ENCODE data around the gene RPS21.

Gene RPS21

GRCh38 chr20:62354031-62354808 is 32.7 kb upstream of the RPS21 start:
- DNase-seq = no peak

DNA sequence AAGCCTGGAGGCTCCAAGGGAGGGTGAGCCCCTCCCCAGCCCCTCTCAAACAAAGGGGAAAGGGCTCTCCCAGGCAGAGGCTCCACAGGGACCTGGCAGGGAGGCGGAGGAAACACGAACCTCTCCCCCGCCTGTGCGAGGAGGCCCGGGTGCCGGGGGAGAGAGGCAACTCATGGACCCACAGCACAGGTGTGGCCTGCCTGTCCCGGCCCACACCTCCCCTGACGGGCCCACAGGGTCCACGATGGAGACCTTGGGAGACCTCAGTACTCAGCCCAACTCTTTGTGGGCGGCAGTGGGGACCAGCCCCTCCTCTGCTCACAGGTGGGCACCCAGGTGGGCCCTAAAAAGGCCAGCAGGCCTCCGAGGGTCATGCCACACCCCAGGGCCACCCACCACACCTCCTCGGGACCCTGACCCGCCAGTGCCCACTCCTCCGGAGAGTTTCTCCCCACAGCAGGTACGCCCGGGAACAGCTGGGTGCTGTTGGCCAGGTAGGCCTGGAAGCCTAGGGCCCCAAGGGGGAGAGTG is 32.0 kb upstream of the RPS21 start:
- DNase-seq = no peak

- DNase-seq = no peak
These were observed 31.4 kb upstream of the RPS21 start for GRCh38 chr20:62355516-62355877.

- no peak for DNase-seq
These were observed 30.9 kb upstream of the RPS21 start for GRCh38 chr20:62355878-62356588.

GRCh38 chr20:62356589-62357186 is 30.2 kb upstream of the RPS21 start:
- DNase-seq = no peak

DNA sequence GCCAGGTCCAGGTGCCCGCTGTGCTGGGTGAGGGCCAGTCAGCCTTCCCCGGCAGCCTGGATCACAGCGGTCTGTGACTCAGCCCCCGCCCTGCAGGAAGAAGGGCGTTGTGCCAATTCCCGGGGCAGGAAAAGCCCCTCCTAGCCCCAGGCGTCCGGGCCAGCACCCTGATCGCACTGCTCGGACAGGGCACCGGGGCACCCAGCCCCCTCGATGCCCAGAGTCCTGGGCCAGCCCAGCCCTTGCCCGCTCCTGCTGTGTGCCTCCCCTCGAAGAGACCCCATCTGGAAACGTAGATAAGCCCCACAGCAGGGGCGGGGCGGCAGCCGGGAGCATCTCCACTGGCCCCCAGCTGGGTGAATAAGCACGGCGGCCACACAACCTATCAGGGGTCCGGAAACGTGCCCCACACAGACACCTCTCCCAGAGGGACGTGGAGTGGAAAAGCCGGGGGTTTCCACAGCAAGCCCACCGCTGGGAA is 29.7 kb upstream of the RPS21 start:
- DNase-seq = no peak

DNA sequence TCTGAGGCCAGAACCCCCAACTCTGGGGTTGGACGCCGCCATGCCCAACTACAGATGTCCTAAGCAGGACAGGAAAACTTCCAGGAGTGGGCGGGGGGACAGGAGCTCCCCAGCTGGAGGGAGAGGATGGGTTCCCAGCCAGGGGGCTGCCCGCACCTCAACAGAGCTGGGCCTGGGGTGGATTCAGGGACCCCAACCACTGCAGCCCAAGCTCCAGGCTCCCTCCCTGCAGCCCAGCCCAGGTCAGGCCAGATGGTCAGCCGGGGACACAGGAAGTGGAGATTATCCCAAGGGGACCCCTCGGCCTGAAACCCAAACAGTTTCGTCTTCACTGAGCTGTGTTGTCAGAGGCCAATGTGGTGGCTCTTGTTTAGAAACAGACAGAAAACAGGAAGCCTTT is 29.2 kb upstream of the RPS21 start:
- no peak for DNase-seq

DNA sequence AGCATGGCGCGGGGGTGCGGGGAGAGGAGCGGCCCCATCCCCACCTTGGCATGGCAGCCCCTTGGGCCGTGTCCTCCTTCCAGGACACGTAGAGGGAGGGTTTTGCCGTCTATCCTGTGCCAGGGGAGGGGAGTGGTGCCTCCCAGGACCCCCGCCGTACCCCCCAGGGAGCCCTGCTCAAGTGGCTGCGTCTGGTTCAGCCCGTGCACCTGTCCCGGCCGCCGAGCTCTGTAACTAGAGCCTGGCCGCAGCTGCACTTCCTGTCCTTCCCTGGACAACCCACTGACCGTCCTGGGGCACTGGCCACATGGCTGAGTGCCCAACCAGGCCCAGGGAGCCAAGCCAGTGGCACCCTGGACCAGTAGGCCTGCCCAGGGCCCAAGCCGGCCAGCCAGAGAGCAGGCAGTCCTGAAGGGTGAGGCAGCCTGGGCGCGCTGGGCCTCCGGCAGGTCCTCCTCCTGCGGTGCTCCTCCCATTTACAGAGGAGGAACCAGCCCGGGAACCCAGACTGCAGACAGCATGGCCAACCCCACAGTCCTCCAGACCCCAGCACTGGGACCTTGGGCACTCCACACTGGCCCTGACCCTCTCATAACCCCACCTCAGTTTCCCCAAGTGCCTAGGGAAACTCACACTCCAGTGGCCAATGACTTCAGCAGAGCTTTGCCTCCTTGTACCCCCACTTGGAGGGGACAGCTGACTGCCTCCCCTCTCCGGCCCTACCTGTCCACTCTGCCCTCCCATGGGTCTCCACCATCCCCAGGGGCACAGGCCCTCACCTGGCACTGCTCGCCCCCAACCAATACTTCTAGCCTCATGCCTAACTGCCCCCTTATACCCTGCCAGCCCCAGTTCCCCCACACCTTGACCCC is 28.5 kb upstream of the RPS21 start:
- DNase-seq = no peak

- no peak for DNase-seq
These were observed 27.8 kb upstream of the RPS21 start for GRCh38 chr20:62359043-62359490.

- DNase-seq = no peak
These were observed 27.3 kb upstream of the RPS21 start for GRCh38 chr20:62359491-62360121.

GRCh38 chr20:62360854-62361798 is 25.8 kb upstream of the RPS21 start:
- no peak for DNase-seq

- no peak for DNase-seq
These were observed 24.9 kb upstream of the RPS21 start for GRCh38 chr20:62361799-62362589.

- DNase-seq = no peak
These were observed 24.3 kb upstream of the RPS21 start for GRCh38 chr20:62362590-62362940.

- peak; percentile 72 for DNase-seq
These were observed 23.6 kb upstream of the RPS21 start for GRCh38 chr20:62362991-62363919.

DNA sequence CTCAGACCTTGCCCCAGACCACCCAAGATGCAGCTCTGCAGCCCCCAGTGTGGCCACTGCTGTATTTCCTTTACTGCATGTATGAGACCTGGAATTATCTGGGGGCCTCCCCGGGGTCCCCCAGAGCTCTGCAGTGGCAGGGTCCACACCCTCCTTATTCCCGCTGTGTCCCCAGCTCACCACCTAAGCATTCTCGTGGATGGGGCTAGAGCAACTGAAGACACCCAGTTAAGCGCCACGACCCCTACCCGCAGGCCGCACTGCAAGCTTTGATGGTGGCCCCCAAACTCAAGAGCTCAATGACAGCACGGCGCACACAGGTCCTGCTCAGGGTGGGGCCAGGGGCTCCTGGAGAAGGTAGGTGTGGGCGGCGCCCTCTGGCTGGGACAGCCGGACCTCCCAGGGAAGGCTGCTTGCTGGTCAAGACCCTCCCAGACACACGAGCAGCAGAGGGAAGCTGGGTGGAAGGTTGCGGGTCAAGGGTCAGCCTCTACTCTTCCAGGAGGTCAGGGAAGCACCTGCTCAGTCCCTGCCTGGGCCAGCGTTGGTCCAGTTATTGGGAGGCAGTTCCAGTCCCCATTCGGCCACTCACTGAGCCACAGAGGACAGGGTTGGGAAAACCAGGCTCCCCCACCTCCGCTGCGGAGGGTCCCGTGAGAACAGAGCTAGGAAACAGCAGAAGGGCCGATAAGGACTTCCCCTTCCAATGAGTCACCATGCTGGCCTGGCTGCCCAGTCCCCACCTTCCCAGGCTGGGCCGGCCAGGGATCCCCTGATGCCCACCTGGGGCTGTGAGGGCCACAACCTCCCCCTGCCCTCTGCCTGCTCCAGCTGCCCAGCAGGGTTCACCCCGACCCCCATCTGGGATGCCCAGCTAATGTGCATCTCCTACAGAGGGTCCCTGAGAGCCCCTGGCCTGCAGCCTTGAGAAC is 22.7 kb upstream of the RPS21 start:
- no peak for DNase-seq

- no peak for DNase-seq
These were observed 21.8 kb upstream of the RPS21 start for GRCh38 chr20:62364911-62365736.

GRCh38 chr20:62365814-62366369 is 21.0 kb upstream of the RPS21 start:
- no peak for DNase-seq
